ENCODE measurements around the gene UPK1B.

DNA sequence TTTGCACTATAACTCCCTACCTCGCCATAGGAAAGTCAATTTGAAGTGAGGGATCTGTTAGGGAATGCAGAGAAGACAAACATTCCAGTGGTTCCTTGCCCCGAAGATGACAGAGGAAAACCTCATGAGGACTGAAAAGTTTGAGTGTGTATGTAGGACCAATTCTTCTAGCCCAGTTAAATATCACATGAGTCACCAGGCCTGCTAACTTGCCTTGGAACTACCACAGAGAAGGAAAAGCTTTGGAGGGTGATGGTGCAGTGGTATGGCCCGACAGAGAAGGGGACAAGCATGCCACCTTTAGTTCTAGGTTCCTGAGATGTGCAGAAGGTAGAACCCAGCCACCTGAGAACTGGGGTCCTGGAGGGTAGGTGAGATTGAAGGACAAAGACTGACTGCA, 2.6 kb upstream of the UPK1B start:
- TF ChIP-seq POLR2A (IDR thresholded peaks at IDR 0.05; ENCODE audit: low read length) (no peak), SMC3 (IDR thresholded peaks at IDR 0.05) (no peak), CHD2 (IDR thresholded peaks at IDR 0.05; ENCODE audit: low read length, partially characterized antibody) (no peak)
- TF ChIP-seq, protein P1, sequence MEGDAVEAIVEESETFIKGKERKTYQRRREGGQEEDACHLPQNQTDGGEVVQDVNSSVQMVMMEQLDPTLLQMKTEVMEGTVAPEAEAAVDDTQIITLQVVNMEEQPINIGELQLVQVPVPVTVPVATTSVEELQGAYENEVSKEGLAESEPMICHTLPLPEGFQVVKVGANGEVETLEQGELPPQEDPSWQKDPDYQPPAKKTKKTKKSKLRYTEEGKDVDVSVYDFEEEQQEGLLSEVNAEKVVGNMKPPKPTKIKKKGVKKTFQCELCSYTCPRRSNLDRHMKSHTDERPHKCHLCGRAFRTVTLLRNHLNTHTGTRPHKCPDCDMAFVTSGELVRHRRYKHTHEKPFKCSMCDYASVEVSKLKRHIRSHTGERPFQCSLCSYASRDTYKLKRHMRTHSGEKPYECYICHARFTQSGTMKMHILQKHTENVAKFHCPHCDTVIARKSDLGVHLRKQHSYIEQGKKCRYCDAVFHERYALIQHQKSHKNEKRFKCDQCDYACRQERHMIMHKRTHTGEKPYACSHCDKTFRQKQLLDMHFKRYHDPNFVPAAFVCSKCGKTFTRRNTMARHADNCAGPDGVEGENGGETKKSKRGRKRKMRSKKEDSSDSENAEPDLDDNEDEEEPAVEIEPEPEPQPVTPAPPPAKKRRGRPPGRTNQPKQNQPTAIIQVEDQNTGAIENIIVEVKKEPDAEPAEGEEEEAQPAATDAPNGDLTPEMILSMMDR (IDR thresholded peaks at IDR 0.05) = no peak
